ENCODE measurements around the gene PDAP1. TPM values are rescaled to one million over a fixed set of nuclear protein-coding genes. Genes with fewer than 3 reads are reported as not detected.

The PDAP1 gene
- total and polyA plus RNA-seq, 2 of the 13 experiments (the other 11 are each of a cell fraction or from before 2014, with no cell fraction given): 13.0 to 100 TPM

DNA sequence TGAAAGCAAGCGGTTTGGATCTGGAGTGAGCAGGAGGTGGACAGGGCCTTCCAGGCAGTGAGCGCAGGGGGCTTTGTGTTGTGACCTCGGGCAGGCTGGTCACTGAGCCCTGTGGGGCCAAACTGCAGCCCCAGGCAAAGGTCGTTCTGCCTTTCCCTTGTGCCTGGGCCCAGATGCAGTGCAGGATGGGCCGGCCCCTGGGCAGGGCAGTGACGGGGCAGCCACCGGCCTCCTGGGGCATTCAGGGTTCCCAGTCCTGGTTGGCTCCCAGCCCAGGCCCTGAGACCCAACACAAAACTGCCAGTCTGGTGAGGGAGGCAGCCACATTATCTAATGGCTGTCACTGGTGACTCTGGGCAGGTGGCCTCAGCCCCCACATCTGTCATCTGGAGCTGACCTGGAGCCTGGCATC lies 26.7 kb downstream of the PDAP1 start (continued):
- no peak for TF ChIP-seq MAF1 (CRISPR knock-in tag; IDR thresholded peaks at IDR 0.05; ENCODE audit: borderline replicate concordance)
- no peak for TF ChIP-seq NCOA5 (CRISPR knock-in tag; IDR thresholded peaks at IDR 0.05)
- TF ChIP-seq, protein P1, sequence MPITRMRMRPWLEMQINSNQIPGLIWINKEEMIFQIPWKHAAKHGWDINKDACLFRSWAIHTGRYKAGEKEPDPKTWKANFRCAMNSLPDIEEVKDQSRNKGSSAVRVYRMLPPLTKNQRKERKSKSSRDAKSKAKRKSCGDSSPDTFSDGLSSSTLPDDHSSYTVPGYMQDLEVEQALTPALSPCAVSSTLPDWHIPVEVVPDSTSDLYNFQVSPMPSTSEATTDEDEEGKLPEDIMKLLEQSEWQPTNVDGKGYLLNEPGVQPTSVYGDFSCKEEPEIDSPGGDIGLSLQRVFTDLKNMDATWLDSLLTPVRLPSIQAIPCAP (CRISPR knock-in tag; IDR thresholded peaks at IDR 0.05; ENCODE audit: low read depth): no peak
- TF ChIP-seq, protein P2, sequence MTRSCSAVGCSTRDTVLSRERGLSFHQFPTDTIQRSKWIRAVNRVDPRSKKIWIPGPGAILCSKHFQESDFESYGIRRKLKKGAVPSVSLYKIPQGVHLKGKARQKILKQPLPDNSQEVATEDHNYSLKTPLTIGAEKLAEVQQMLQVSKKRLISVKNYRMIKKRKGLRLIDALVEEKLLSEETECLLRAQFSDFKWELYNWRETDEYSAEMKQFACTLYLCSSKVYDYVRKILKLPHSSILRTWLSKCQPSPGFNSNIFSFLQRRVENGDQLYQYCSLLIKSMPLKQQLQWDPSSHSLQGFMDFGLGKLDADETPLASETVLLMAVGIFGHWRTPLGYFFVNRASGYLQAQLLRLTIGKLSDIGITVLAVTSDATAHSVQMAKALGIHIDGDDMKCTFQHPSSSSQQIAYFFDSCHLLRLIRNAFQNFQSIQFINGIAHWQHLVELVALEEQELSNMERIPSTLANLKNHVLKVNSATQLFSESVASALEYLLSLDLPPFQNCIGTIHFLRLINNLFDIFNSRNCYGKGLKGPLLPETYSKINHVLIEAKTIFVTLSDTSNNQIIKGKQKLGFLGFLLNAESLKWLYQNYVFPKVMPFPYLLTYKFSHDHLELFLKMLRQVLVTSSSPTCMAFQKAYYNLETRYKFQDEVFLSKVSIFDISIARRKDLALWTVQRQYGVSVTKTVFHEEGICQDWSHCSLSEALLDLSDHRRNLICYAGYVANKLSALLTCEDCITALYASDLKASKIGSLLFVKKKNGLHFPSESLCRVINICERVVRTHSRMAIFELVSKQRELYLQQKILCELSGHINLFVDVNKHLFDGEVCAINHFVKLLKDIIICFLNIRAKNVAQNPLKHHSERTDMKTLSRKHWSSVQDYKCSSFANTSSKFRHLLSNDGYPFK (CRISPR knock-in tag; IDR thresholded peaks at IDR 0.05; ENCODE audit: borderline replicate concordance): 0 out of 2 replicates have a peak, but pooled peaks have one; percentile 39
- TF ChIP-seq FOXM1 (CRISPR knock-in tag; IDR thresholded peaks at IDR 0.05): no peak
- TF ChIP-seq MTA1 (CRISPR knock-in tag; IDR thresholded peaks at IDR 0.05; ENCODE audit: borderline replicate concordance): peak; percentile 52; the same call in 1 of the 2 replicates
- TF ChIP-seq, protein P3, sequence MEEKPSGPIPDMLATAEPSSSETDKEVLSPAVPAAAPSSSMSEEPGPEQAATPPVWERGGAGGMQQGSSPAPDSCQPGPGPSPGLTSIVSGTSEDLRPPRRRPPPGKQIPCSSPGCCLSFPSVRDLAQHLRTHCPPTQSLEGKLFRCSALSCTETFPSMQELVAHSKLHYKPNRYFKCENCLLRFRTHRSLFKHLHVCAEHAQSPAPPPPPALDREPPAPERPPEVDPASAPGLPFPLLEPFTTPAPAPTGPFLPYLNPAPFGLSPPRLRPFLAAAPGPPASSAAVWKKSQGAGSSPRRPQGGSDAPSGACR (CRISPR knock-in tag; IDR thresholded peaks at IDR 0.05): no peak
- TF ChIP-seq, protein P4, sequence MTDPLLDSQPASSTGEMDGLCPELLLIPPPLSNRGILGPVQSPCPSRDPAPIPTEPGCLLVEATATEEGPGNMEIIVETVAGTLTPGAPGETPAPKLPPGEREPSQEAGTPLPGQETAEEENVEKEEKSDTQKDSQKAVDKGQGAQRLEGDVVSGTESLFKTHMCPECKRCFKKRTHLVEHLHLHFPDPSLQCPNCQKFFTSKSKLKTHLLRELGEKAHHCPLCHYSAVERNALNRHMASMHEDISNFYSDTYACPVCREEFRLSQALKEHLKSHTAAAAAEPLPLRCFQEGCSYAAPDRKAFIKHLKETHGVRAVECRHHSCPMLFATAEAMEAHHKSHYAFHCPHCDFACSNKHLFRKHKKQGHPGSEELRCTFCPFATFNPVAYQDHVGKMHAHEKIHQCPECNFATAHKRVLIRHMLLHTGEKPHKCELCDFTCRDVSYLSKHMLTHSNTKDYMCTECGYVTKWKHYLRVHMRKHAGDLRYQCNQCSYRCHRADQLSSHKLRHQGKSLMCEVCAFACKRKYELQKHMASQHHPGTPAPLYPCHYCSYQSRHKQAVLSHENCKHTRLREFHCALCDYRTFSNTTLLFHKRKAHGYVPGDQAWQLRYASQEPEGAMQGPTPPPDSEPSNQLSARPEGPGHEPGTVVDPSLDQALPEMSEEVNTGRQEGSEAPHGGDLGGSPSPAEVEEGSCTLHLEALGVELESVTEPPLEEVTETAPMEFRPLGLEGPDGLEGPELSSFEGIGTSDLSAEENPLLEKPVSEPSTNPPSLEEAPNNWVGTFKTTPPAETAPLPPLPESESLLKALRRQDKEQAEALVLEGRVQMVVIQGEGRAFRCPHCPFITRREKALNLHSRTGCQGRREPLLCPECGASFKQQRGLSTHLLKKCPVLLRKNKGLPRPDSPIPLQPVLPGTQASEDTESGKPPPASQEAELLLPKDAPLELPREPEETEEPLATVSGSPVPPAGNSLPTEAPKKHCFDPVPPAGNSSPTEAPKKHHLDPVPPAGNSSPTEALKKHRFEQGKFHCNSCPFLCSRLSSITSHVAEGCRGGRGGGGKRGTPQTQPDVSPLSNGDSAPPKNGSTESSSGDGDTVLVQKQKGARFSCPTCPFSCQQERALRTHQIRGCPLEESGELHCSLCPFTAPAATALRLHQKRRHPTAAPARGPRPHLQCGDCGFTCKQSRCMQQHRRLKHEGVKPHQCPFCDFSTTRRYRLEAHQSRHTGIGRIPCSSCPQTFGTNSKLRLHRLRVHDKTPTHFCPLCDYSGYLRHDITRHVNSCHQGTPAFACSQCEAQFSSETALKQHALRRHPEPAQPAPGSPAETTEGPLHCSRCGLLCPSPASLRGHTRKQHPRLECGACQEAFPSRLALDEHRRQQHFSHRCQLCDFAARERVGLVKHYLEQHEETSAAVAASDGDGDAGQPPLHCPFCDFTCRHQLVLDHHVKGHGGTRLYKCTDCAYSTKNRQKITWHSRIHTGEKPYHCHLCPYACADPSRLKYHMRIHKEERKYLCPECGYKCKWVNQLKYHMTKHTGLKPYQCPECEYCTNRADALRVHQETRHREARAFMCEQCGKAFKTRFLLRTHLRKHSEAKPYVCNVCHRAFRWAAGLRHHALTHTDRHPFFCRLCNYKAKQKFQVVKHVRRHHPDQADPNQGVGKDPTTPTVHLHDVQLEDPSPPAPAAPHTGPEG (CRISPR knock-in tag; IDR thresholded peaks at IDR 0.05): no peak
- no peak for TF ChIP-seq ZNF30 (CRISPR knock-in tag; IDR thresholded peaks at IDR 0.05)
- TF ChIP-seq ZNF205 (CRISPR knock-in tag; IDR thresholded peaks at IDR 0.05): no peak
- no peak for TF ChIP-seq SETDB1 (CRISPR knock-in tag; IDR thresholded peaks at IDR 0.05; ENCODE audit: borderline replicate concordance)
- TF ChIP-seq MBNL3 (CRISPR knock-in tag; conservative IDR thresholded peaks at IDR 0.05): no peak
- no peak for TF ChIP-seq KDM5A (IDR thresholded peaks at IDR 0.05; ENCODE audit: borderline replicate concordance, low read length)
- TF ChIP-seq, protein P5, sequence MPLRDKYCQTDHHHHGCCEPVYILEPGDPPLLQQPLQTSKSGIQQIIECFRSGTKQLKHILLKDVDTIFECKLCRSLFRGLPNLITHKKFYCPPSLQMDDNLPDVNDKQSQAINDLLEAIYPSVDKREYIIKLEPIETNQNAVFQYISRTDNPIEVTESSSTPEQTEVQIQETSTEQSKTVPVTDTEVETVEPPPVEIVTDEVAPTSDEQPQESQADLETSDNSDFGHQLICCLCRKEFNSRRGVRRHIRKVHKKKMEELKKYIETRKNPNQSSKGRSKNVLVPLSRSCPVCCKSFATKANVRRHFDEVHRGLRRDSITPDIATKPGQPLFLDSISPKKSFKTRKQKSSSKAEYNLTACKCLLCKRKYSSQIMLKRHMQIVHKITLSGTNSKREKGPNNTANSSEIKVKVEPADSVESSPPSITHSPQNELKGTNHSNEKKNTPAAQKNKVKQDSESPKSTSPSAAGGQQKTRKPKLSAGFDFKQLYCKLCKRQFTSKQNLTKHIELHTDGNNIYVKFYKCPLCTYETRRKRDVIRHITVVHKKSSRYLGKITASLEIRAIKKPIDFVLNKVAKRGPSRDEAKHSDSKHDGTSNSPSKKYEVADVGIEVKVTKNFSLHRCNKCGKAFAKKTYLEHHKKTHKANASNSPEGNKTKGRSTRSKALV (CRISPR knock-in tag; IDR thresholded peaks at IDR 0.05): no peak
- TF ChIP-seq, protein P6, sequence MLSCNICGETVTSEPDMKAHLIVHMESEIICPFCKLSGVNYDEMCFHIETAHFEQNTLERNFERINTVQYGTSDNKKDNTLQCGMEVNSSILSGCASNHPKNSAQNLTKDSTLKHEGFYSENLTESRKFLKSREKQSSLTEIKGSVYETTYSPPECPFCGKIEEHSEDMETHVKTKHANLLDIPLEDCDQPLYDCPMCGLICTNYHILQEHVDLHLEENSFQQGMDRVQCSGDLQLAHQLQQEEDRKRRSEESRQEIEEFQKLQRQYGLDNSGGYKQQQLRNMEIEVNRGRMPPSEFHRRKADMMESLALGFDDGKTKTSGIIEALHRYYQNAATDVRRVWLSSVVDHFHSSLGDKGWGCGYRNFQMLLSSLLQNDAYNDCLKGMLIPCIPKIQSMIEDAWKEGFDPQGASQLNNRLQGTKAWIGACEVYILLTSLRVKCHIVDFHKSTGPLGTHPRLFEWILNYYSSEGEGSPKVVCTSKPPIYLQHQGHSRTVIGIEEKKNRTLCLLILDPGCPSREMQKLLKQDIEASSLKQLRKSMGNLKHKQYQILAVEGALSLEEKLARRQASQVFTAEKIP (CRISPR knock-in tag; IDR thresholded peaks at IDR 0.05; ENCODE audit: borderline replicate concordance): no peak
